Left ventricle myocardium inferior (tissue), 1 donor: ENCODE measurements around the gene TOX2. TPM values are rescaled to one million over a fixed set of nuclear protein-coding genes. Genes with fewer than 3 reads are reported as not detected.

Experiments
- DNase-seq: peaks from one replicate; pipeline ENCODE4 v3.0.0-alpha.2; 2020
- H3K27ac ChIP-seq: fragments of 200-600 bp; replicated peaks from 2 replicates; pipeline ENCODE4 v1.8.0; 2021
- H3K27me3 ChIP-seq: fragments of 200-600 bp; 2 replicates; pipeline ENCODE4 v1.8.0; 2021; ENCODE audit warnings: low read depth
- H3K36me3 ChIP-seq: fragments of 200-600 bp; 2 replicates; pipeline ENCODE4 v1.8.0; 2021
- H3K4me1 ChIP-seq: fragments of 200-600 bp; 2 replicates; pipeline ENCODE4 v1.8.0; 2021
- H3K4me3 ChIP-seq: fragments of 200-600 bp; 2 replicates; pipeline ENCODE4 v1.8.0; 2021; ENCODE audit warnings: mild to moderate bottlenecking, moderate library complexity
- H3K9me3 ChIP-seq: fragments of 200-600 bp; replicated peaks from 2 replicates; pipeline ENCODE4 v1.8.0; 2021
- intact Hi-C: fragments of 100-400 bp; cut with micrococcal nuclease; formaldehyde crosslinking; loops from one replicate; pipeline ENCODE4 v1.11.0; 2022
- total RNA-seq: library from RNA; stranded (reverse); fragmentation: NEBNext Ultra II Directional; extraction: Animal tissue kit (Norgen Biotek cat#: 25700); gene quantifications from one replicate; pipeline ENCODE4 v1.2.1, GENCODE V29; 2021
- TF ChIP-seq, protein P1 (sequence below): fragments of 200-600 bp; IDR thresholded peaks from 2 replicates; pipeline ENCODE4 v1.8.0; 2021; ENCODE audit warnings: antibody characterized with exemption, mild to moderate bottlenecking, borderline replicate concordance
- donor health status: DM: no; HTN: yes; CAD: no; lungs with severe emphysema.

TOX2 gene
- total RNA-seq, 1 donor from 2014 or later = 0.30 TPM

DNA sequence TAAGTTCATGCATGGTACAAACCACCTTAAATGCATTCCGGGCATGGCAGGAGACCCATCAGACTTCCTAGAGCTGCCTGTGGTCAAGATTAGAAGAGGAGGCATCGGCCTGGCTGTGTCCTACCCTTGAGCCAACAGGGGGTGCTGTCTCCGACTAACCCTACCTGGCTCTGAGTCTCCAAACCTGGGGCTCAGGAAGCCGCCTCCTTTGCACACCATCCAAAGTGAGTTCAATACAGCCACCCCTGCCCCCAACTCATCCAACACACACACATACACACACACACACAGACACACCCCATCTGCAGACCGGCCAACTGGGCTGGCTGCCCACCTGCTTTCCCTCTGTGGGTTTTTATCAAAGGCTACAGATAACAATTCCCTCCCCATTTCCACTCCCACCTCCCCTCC, 195.3 kb downstream of the TOX2 start:
- H3K4me3 ChIP-seq = no peak overlapping the region
- H3K27me3 ChIP-seq = peaks cover under 1% of the 10 kb centered on the region
- H3K27ac ChIP-seq = no peak overlapping the region
- intact Hi-C loops = no loop called here
- TF ChIP-seq, protein P1, sequence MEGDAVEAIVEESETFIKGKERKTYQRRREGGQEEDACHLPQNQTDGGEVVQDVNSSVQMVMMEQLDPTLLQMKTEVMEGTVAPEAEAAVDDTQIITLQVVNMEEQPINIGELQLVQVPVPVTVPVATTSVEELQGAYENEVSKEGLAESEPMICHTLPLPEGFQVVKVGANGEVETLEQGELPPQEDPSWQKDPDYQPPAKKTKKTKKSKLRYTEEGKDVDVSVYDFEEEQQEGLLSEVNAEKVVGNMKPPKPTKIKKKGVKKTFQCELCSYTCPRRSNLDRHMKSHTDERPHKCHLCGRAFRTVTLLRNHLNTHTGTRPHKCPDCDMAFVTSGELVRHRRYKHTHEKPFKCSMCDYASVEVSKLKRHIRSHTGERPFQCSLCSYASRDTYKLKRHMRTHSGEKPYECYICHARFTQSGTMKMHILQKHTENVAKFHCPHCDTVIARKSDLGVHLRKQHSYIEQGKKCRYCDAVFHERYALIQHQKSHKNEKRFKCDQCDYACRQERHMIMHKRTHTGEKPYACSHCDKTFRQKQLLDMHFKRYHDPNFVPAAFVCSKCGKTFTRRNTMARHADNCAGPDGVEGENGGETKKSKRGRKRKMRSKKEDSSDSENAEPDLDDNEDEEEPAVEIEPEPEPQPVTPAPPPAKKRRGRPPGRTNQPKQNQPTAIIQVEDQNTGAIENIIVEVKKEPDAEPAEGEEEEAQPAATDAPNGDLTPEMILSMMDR = peak; percentile 46
- peaks cover 8% of the 10 kb centered on the region for H3K9me3 ChIP-seq
- DNase-seq = no peak
- no peaks in the 10 kb centered on the region for H3K36me3 ChIP-seq
- peaks cover 29% of the 10 kb centered on the region for H3K4me1 ChIP-seq

GRCh38 chr20:44110816-44111568, 196.3 kb downstream of the TOX2 start:
- Histone ChIP-seq H3K27me3 (peaks cover 11% of the 10 kb centered on the region), H3K36me3 (no peaks in the 10 kb centered on the region), H3K4me3 (no peak overlapping the region), H3K9me3 (peaks cover 8% of the 10 kb centered on the region), H3K4me1 (peaks cover 27% of the 10 kb centered on the region), H3K27ac (peak overlapping the region; percentile 16)
- intact Hi-C loops = no loop called here
- TF ChIP-seq, protein P1 = no peak
- DNase-seq = no peak

- TF ChIP-seq, protein P1 = no peak
- DNase-seq = no peak
- intact Hi-C loops = no loop called here
- Histone ChIP-seq H3K36me3 (no peaks in the 10 kb centered on the region), H3K27ac (peak overlapping the region; percentile 16), H3K4me3 (no peak overlapping the region), H3K27me3 (peaks cover 17% of the 10 kb centered on the region), H3K9me3 (peaks cover 8% of the 10 kb centered on the region), H3K4me1 (peaks cover 34% of the 10 kb centered on the region)
These were observed 197.2 kb downstream of the TOX2 start for GRCh38 chr20:44111712-44112335.

DNA sequence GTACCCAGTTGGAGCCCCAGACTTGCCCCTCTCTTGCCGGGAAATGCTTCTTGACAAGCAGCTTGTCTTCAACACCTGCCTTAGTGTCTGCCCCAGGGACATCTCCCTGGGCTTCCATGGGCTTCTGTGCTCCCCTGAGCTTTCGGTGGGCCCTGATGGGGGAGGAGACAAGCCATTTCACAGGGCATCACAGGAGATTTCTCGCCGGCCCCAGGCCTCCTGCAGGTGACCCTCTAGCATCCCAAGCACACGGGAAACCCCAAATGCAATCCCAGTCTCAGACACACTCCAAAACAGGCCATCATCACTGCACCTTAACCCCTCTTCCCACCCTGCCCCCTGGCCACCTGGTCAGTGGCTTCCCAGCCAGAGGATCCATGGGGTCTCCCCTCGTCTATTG, 197.8 kb downstream of the TOX2 start:
- peaks cover 41% of the 10 kb centered on the region for H3K4me1 ChIP-seq
- intact Hi-C loops = no loop called here

GRCh38 chr20:44112889-44113617, 198.4 kb downstream of the TOX2 start:
- DNase-seq = no peak
- TF ChIP-seq, protein P1 = no peak
- Histone ChIP-seq H3K36me3 (no peaks in the 10 kb centered on the region), H3K4me1 (peaks cover 46% of the 10 kb centered on the region), H3K27me3 (peaks cover 17% of the 10 kb centered on the region), H3K4me3 (no peak overlapping the region), H3K9me3 (peaks cover 3% of the 10 kb centered on the region), H3K27ac (peak overlapping the region; percentile 52)
- intact Hi-C loops = no loop called here

More for the DNA sequence above, 197.8 kb downstream of the TOX2 start:
- TF ChIP-seq, protein P1 = no peak
- peak overlapping the region; percentile 16 for H3K27ac ChIP-seq
- no peaks in the 10 kb centered on the region for H3K36me3 ChIP-seq
- H3K27me3 ChIP-seq = peaks cover 17% of the 10 kb centered on the region
- H3K9me3 ChIP-seq = peaks cover 8% of the 10 kb centered on the region
- no peak overlapping the region for H3K4me3 ChIP-seq
- DNase-seq = no peak
